Kidney epithelial cell (primary cell): ENCODE measurements around the gene QPCT. TPM values are rescaled to one million over a fixed set of nuclear protein-coding genes. Genes with fewer than 3 reads are reported as not detected.

Source experiments
- DNase-seq: peaks from one replicate; pipeline ENCODE4 v3.0.0-alpha.2; 2010; ENCODE audit warnings: low read depth
- H3K27me3 ChIP-seq: 2 replicates; pipeline ENCODE4 v1.6.0; 2011; ENCODE audit warnings: low read length; ENCODE audit not compliant: control insufficient read depth, insufficient read depth
- H3K36me3 ChIP-seq: 2 replicates; pipeline ENCODE4 v1.5.1; 2011; ENCODE audit warnings: low read length; ENCODE audit not compliant: control insufficient read depth, insufficient read depth
- H3K4me3 ChIP-seq: 2 replicates; pipeline ENCODE4 v1.5.1; 2011; ENCODE audit warnings: low read depth, mild to moderate bottlenecking, control low read depth, low read length
- CTCF ChIP-seq: IDR thresholded peaks from 2 replicates; pipeline ENCODE4 v1.5.1; 2011; ENCODE audit warnings: mild to moderate bottlenecking, moderate library complexity, low read length, control low read depth, inconsistent platforms; ENCODE audit not compliant: insufficient read depth, poor library complexity, severe bottlenecking
- total RNA-seq: library from RNA; depleted of rRNA; stranded (reverse); fragments of >200 nt; gene quantifications from 2 replicates; pipeline ENCODE4 v1.2.3, GENCODE V29; 2015

Gene QPCT
- total RNA-seq, 1 donor from 2014 or later = 35.4 TPM

GRCh38 chr2:37364351-37364750 is 19.9 kb downstream of the QPCT start:
- DNase-seq = no peak
- H3K27me3 ChIP-seq = no peaks in the 10 kb centered on the region
- H3K4me3 ChIP-seq = no peak overlapping the region
- TF ChIP-seq CTCF = no peak
- H3K36me3 ChIP-seq = no peaks in the 10 kb centered on the region

- no peaks in the 10 kb centered on the region for H3K36me3 ChIP-seq
- no peak for DNase-seq
- TF ChIP-seq CTCF = no peak
- H3K27me3 ChIP-seq = no peaks in the 10 kb centered on the region
- H3K4me3 ChIP-seq = no peak overlapping the region
These were observed 21.2 kb downstream of the QPCT start for GRCh38 chr2:37365669-37366068.

- DNase-seq = no peak
- no peak for TF ChIP-seq CTCF
- H3K36me3 ChIP-seq = no peaks in the 10 kb centered on the region
- H3K27me3 ChIP-seq = no peaks in the 10 kb centered on the region
- no peak overlapping the region for H3K4me3 ChIP-seq
These were observed 22.3 kb downstream of the QPCT start for GRCh38 chr2:37366773-37367172.

- TF ChIP-seq CTCF = no peak
- Histone ChIP-seq H3K4me3 (no peak overlapping the region), H3K36me3 (no peaks in the 10 kb centered on the region), H3K27me3 (no peaks in the 10 kb centered on the region)
- DNase-seq = no peak
These were observed 22.9 kb downstream of the QPCT start for GRCh38 chr2:37367310-37367709.

GRCh38 chr2:37367984-37368383 is 23.6 kb downstream of the QPCT start:
- Histone ChIP-seq H3K4me3 (no peak overlapping the region), H3K36me3 (no peaks in the 10 kb centered on the region), H3K27me3 (no peaks in the 10 kb centered on the region)
- DNase-seq = no peak
- TF ChIP-seq CTCF = no peak

GRCh38 chr2:37370666-37371065 is 26.2 kb downstream of the QPCT start:
- no peak for TF ChIP-seq CTCF
- Histone ChIP-seq H3K27me3 (no peaks in the 10 kb centered on the region), H3K36me3 (no peaks in the 10 kb centered on the region), H3K4me3 (no peak overlapping the region)
- no peak for DNase-seq
